GM12878 (cell line): Measurements from ENCODE around the gene ATF7. TPM values are rescaled to one million over a fixed set of nuclear protein-coding genes. Genes with fewer than 3 reads are reported as not detected.
A peak's percentile ranks its signal among the peaks of the same experiment; 100 is the strongest.

ENCODE experiments used
- CBFB ChIP-seq: IDR thresholded peaks from 2 replicates; pipeline ENCODE4 v1.6.1; 2016; ENCODE audit warnings: antibody characterized with exemption, low read depth
- CREB1 ChIP-seq: IDR thresholded peaks from 2 replicates; pipeline ENCODE4 v1.6.1; 2012; ENCODE audit warnings: low read depth, mild to moderate bottlenecking, inconsistent platforms
- CREM ChIP-seq: IDR thresholded peaks from 2 replicates; pipeline ENCODE4 v1.6.1; 2014; ENCODE audit warnings: antibody characterized with exemption, low read depth
- IKZF1 ChIP-seq: fragments of 450-650 bp; conservative IDR thresholded peaks from 2 replicates; pipeline ENCODE4 v1.6.1; 2017; ENCODE audit warnings: antibody characterized with exemption, mild to moderate bottlenecking
- IKZF2 ChIP-seq, 2 experiments: fragments of 450-650 bp; IDR thresholded peaks; 2 replicates each; pipeline ENCODE4 v1.6.1; 2017; ENCODE audit warnings: mild to moderate bottlenecking in 2 of 2, moderate library complexity in 2 of 2
- JUND ChIP-seq: IDR thresholded peaks from 2 replicates; pipeline ENCODE4 v1.6.1; 2012; ENCODE audit warnings: low read depth, mild to moderate bottlenecking, low read length, improper control_type of control experiment, moderate library complexity
- KAT2A ChIP-seq: conservative IDR thresholded peaks from 2 replicates; pipeline ENCODE4 v1.6.1; 2011; ENCODE audit warnings: low read depth, low read length; ENCODE audit not compliant: control insufficient read depth
- KLF5 ChIP-seq: fragments of 450-650 bp; IDR thresholded peaks from 2 replicates; pipeline ENCODE4 v1.6.1; 2014; ENCODE audit warnings: mild to moderate bottlenecking; ENCODE audit not compliant: partially characterized antibody
- MEF2A ChIP-seq: IDR thresholded peaks from 2 replicates; pipeline ENCODE4 v1.6.1; 2011; ENCODE audit warnings: low read depth, mild to moderate bottlenecking, low read length, moderate library complexity; ENCODE audit not compliant: insufficient read depth
- NRF1 ChIP-seq: conservative IDR thresholded peaks from 2 replicates; pipeline ENCODE4 v1.6.1; 2011; ENCODE audit warnings: mild to moderate bottlenecking, low read depth, low read length, improper control_type of control experiment
- PML ChIP-seq: IDR thresholded peaks from 2 replicates; pipeline ENCODE4 v1.6.1; 2012; ENCODE audit warnings: low read length, inconsistent platforms
- PRDM15 ChIP-seq: fragments of 450-650 bp; formaldehyde crosslinking; IDR thresholded peaks from 2 replicates; pipeline ENCODE4 v1.4.0; 2020; ENCODE audit warnings: mild to moderate bottlenecking, moderate library complexity
- RFX5 ChIP-seq: IDR thresholded peaks from 2 replicates; pipeline ENCODE4 v1.6.1; 2011; ENCODE audit warnings: low read depth, low read length, improper control_type of control experiment
- ZBTB33 ChIP-seq: fragments of 450-650 bp; IDR thresholded peaks from 2 replicates; pipeline ENCODE4 v1.6.1; 2017; ENCODE audit warnings: mild to moderate bottlenecking
- ZNF687 ChIP-seq: fragments of 450-650 bp; IDR thresholded peaks from 2 replicates; pipeline ENCODE4 v1.6.1; 2017; ENCODE audit warnings: mild to moderate bottlenecking, moderate library complexity
- polyA plus RNA-seq, 11 experiments: library from polyadenylated mRNA; depleted of rRNA in 4 of 11; unstranded in 6 of 11; stranded (reverse) in 5 of 11; fragments of >200 nt; fragmentation: Nextera tagmentation in 4 of 11; fragmentation: Illumina TruSeq in 1 of 11; extraction: Ambion mirVana in 4 of 11; extraction: Trizol in 1 of 11; gene quantifications; 1 replicate in 1 of 11; 2 replicates in 10 of 11; pipeline versions ENCODE4 v1.2.1 to v1.2.3, GENCODE V29; 2011 to 2016; ENCODE audit warnings: inconsistent platforms in 2 of 11, missing spikeins in 2 of 11, low read depth in 1 of 11
- total RNA-seq, 4 experiments: library from RNA; depleted of rRNA in 3 of 4; stranded (reverse); fragments of >200 nt in 3 of 4; fragmentation: Illumina TruSeq in 1 of 4; extraction: Trizol in 1 of 4; gene quantifications; 2 replicates each; pipeline versions ENCODE4 v1.2.1 to v1.2.3, GENCODE V29; 2013 to 2021

ATF7 gene
- total and polyA plus RNA-seq, 10 of the 15 experiments (the other 5 are each of a cell fraction or from before 2014, with no cell fraction given): 9.1 to 30.7 (median 21.8) TPM

- no peak for TF ChIP-seq MEF2A
- TF ChIP-seq NRF1: no peak
- 0 out of 2 replicates have a peak, but pooled peaks have one; percentile 12 for TF ChIP-seq CREB1
- no peak for TF ChIP-seq PML
- TF ChIP-seq PRDM15: no peak
- no peak for TF ChIP-seq CREM
- TF ChIP-seq KAT2A: no peak
- TF ChIP-seq IKZF1: no peak; the same call in 1 of the 2 replicates
- no peak for TF ChIP-seq CBFB
- no peak for TF ChIP-seq ZNF687
- no peak for TF ChIP-seq JUND
- TF ChIP-seq IKZF2 (IDR thresholded peaks at IDR 0.05): 0 out of 4 replicates have a peak, but pooled peaks of 1 of the 2 experiments have one; percentile 23
- TF ChIP-seq RFX5: no peak
- TF ChIP-seq ZBTB33: no peak
- no peak for TF ChIP-seq KLF5
These were observed 126.7 kb downstream of the ATF7 start, which contains the start of gene MAP3K12 (continued) for GRCh38 chr12:53499266-53500141.
